ENCODE measurements around the gene SETD1B. TPM values are rescaled to one million over a fixed set of nuclear protein-coding genes. Genes with fewer than 3 reads are reported as not detected.

Gene SETD1B
- total and polyA plus RNA-seq, 2 donors (not counting 1 experiment from before 2014, with no cell fraction given), result 7.9 to 61.4 TPM

GRCh38 chr12:121813951-121814350, 10.1 kb downstream of the SETD1B start:
- H3K4me1 Mint-ChIP-seq, result peaks cover 37% of the 10 kb centered on the region
- no peak overlapping the region for H3K27ac ChIP-seq (ENCODE audit: low read length in 2 of 2)
- DNase-seq, result no peak
- peaks cover 25 to 34% of the 10 kb centered on the region in 2 donors for H3K4me1 ChIP-seq (ENCODE audit: control insufficient read depth in 2 of 2, insufficient read depth in 2 of 2, low read length in 2 of 2)
- POLR2A ChIA-PET, result no interaction called here
- no peaks in the 10 kb centered on the region for H3K9me3 Mint-ChIP-seq (ENCODE audit: insufficient read depth)
- H3K27ac Mint-ChIP-seq, result no peak overlapping the region
- peaks cover 87% of the 10 kb centered on the region for H4K20me1 ChIP-seq (ENCODE audit: control insufficient read depth, insufficient read depth, low read length, poor library complexity, severe bottlenecking)
- peaks cover 90% of the 10 kb centered on the region for H3K79me2 ChIP-seq (ENCODE audit: control insufficient read depth, insufficient read depth, low read length)
- peaks cover 2 to 81% of the 10 kb centered on the region in 2 experiments for H3K36me3 ChIP-seq (replicated peaks in 1 of 2; ENCODE audit: control extremely low read depth in 1 of 2, control insufficient read depth in 1 of 2, extremely low read depth in 1 of 2, insufficient read depth in 2 of 2, low read length in 1 of 2)
- no peak overlapping the region for H2AFZ ChIP-seq (ENCODE audit: insufficient read depth, low read depth, low read length, poor library complexity, severe bottlenecking)
- H3K4me3 Mint-ChIP-seq, result no peak overlapping the region
- H3K9ac ChIP-seq (ENCODE audit: low read length), result no peak overlapping the region
- TF ChIP-seq, protein P1, sequence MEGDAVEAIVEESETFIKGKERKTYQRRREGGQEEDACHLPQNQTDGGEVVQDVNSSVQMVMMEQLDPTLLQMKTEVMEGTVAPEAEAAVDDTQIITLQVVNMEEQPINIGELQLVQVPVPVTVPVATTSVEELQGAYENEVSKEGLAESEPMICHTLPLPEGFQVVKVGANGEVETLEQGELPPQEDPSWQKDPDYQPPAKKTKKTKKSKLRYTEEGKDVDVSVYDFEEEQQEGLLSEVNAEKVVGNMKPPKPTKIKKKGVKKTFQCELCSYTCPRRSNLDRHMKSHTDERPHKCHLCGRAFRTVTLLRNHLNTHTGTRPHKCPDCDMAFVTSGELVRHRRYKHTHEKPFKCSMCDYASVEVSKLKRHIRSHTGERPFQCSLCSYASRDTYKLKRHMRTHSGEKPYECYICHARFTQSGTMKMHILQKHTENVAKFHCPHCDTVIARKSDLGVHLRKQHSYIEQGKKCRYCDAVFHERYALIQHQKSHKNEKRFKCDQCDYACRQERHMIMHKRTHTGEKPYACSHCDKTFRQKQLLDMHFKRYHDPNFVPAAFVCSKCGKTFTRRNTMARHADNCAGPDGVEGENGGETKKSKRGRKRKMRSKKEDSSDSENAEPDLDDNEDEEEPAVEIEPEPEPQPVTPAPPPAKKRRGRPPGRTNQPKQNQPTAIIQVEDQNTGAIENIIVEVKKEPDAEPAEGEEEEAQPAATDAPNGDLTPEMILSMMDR (IDR thresholded peaks at IDR 0.05), result no peak
- no peak for TF ChIP-seq EZH2 (IDR thresholded peaks at IDR 0.05; ENCODE audit: borderline replicate concordance, insufficient read depth, low read depth, low read length, poor library complexity, severe bottlenecking)
- intact Hi-C loops (cut with micrococcal nuclease), result loop anchor here (5.0 kb wide), 1 partner anchor 37 kb away; no protein-coding TSS in a partner anchor
- CTCF ChIA-PET, result interaction anchor here (32.7 kb wide), 1 partner anchor 26 kb away, joined by 1947 read pairs; the partner anchor contains the start of genes RHOF and SETD1B
- ATAC-seq (ENCODE audit: low read depth), result no peak
- no peaks in the 10 kb centered on the region for H3K9me3 ChIP-seq (ENCODE audit: control extremely low read depth in 1 of 3, control insufficient read depth in 2 of 3, insufficient read depth in 1 of 3, low read length in 2 of 3)
- H3K27me3 Mint-ChIP-seq, result no peaks in the 10 kb centered on the region
- H3K27me3 ChIP-seq (replicated peaks in 1 of 4; ENCODE audit: control extremely low read depth in 1 of 4, control insufficient read depth in 3 of 4, insufficient read depth in 4 of 4, low read length in 3 of 4), result no peaks in the 10 kb centered on the region
- no peak overlapping the region for H3K4me2 ChIP-seq (replicated peaks; ENCODE audit: low read depth, low read length, poor library complexity, severe bottlenecking)
- no peak overlapping the region for H3K4me3 ChIP-seq (ENCODE audit: control extremely low read depth in 1 of 5, extremely low read depth in 1 of 5, insufficient read depth in 1 of 5, low read depth in 2 of 5, low read length in 4 of 5)
- 96% methylated on average over 7 of the region's 14 CpGs for WGBS (ENCODE audit: insufficient coverage)

GRCh38 chr12:121814429-121815119, 10.8 kb downstream of the SETD1B start:
- ChIA-PET CTCF (interaction anchor here (32.7 kb wide), 1 partner anchor 27 kb away, joined by 1947 read pairs; the partner anchor contains the start of genes RHOF and SETD1B), POLR2A (interaction anchor here (1.5 kb wide), 1 partner anchor 20 kb away, joined by 4 read pairs; no protein-coding TSS in a partner anchor)
- DNase-seq (no peak), ATAC-seq (ENCODE audit: low read depth) (no peak)
- Mint-ChIP-seq H3K4me1 (peaks cover 30% of the 10 kb centered on the region), H3K27ac (no peak overlapping the region), H3K9me3 (ENCODE audit: insufficient read depth) (no peaks in the 10 kb centered on the region), H3K27me3 (no peaks in the 10 kb centered on the region), H3K4me3 (no peak overlapping the region)
- H3K27ac ChIP-seq (ENCODE audit: low read length in 2 of 2), result no peak overlapping the region
- no peak for TF ChIP-seq EZH2 (IDR thresholded peaks at IDR 0.05; ENCODE audit: borderline replicate concordance, insufficient read depth, low read depth, low read length, poor library complexity, severe bottlenecking)
- TF ChIP-seq, protein P1 (IDR thresholded peaks at IDR 0.05), result no peak
- no peaks in the 10 kb centered on the region for H3K9me3 ChIP-seq (ENCODE audit: control extremely low read depth in 1 of 3, control insufficient read depth in 2 of 3, insufficient read depth in 1 of 3, low read length in 2 of 3)
- no peaks in the 10 kb centered on the region for H3K27me3 ChIP-seq (replicated peaks in 1 of 4; ENCODE audit: control extremely low read depth in 1 of 4, control insufficient read depth in 3 of 4, insufficient read depth in 4 of 4, low read length in 3 of 4)
- peaks cover 92% of the 10 kb centered on the region for H3K79me2 ChIP-seq (ENCODE audit: control insufficient read depth, insufficient read depth, low read length)
- peaks cover 25 to 34% of the 10 kb centered on the region in 2 donors for H3K4me1 ChIP-seq (ENCODE audit: control insufficient read depth in 2 of 2, insufficient read depth in 2 of 2, low read length in 2 of 2)
- no peak overlapping the region for H3K4me2 ChIP-seq (replicated peaks; ENCODE audit: low read depth, low read length, poor library complexity, severe bottlenecking)
- intact Hi-C loops (cut with micrococcal nuclease), result loop anchor here (5.0 kb wide), 1 partner anchor 37 kb away; no protein-coding TSS in a partner anchor
- no peak overlapping the region for H2AFZ ChIP-seq (ENCODE audit: insufficient read depth, low read depth, low read length, poor library complexity, severe bottlenecking)
- H3K9ac ChIP-seq (ENCODE audit: low read length), result no peak overlapping the region
- H3K36me3 ChIP-seq (replicated peaks in 1 of 2; ENCODE audit: control extremely low read depth in 1 of 2, control insufficient read depth in 1 of 2, extremely low read depth in 1 of 2, insufficient read depth in 2 of 2, low read length in 1 of 2), result peaks cover 2 to 80% of the 10 kb centered on the region in 2 experiments
- no peak overlapping the region for H3K4me3 ChIP-seq (ENCODE audit: control extremely low read depth in 1 of 5, extremely low read depth in 1 of 5, insufficient read depth in 1 of 5, low read depth in 2 of 5, low read length in 4 of 5)
- peaks cover 86% of the 10 kb centered on the region for H4K20me1 ChIP-seq (ENCODE audit: control insufficient read depth, insufficient read depth, low read length, poor library complexity, severe bottlenecking)
- WGBS (ENCODE audit: insufficient coverage), result 96% methylated on average over 30 of the region's 31 CpGs
